HG02588 (cell line): ENCODE measurements around the gene CBR1.
"Not testable (repeated sequence)": the region's sequence is repeated elsewhere in the genome, so short reads cannot be mapped to it uniquely, and the experiment has no call there.

Experiments used
- ATAC-seq: cut with Tn5 transposase; IDR thresholded peaks from one replicate; pipeline ENCODE4 v1.9.1; 2021; ENCODE audit warnings: mild to moderate bottlenecking, moderate library complexity; ENCODE audit not compliant: unreplicated experiment

CBR1 gene

DNA sequence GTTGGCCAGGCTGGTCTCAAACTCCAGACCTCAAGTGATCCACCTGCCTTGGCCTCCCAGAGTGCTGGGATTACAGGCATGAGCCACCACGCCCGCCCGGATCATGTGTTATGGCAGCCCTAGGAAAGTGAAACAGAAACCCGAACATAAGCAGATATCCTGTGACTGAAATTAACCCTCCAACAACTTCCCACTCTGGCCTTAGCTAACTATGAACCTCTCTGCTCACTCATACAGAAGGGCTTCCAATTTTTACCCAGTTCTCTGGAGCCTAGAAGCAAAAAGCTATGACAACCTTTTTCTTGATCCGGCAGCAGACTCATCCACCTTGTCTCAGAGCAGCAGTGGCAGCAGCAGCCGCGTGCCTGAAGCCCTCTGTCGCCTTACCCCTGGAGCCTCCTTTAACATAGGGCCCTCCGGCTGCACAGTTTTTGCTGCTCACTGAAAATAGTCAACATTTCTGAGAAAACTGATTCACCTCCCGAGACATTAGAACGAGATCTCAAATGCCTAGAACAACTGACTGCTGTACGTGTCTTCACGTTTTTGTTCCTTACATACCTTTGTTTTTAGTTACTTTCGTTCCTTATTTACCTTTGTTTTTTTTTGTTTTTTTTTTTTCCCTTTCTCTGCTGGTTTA lies 9.3 kb downstream of the CBR1 start:
- no peak for ATAC-seq

DNA sequence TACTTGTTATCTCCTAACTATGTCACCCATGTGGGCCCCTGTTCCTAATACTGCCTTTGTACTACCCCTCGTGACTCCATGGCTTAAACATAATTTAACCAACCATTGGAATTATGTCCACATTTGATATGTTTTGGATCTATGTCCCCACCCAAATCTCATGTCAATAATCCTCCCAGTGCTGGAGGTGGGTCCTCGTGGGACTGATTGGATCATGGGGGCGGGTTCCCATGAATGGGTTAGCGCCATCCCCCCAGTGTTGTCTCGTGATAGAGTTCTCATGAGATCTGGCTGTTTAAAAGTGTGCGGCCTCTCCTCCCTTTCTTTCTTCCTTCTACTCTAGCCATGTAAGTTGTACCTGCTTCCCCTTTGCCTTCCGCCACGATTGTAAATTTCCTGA lies 9.8 kb downstream of the CBR1 start:
- no peak for ATAC-seq

DNA sequence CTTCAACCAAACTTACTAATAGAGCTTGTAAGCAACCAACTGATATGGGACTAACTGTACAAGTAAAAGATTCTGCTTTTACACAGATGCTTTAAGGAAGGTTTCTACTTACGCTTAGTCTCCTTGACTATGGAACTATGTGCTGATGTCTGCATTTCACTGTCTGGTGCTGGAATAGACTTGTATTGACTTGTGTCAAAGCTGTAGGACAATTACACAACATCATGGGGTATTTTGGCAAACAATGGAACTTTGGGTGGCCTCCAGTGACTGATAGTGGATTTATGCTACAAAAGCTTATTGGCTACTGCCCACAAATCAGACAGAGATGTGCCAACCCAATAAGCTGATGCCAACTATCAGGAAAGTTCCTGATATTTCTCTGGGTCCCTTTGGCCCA lies 10.6 kb downstream of the CBR1 start:
- ATAC-seq: no peak

- ATAC-seq: no peak
These were observed 12.4 kb downstream of the CBR1 start for GRCh38 chr21:36082237-36082664.

GRCh38 chr21:36087362-36088138 lies 17.7 kb downstream of the CBR1 start:
- no peak for ATAC-seq

DNA sequence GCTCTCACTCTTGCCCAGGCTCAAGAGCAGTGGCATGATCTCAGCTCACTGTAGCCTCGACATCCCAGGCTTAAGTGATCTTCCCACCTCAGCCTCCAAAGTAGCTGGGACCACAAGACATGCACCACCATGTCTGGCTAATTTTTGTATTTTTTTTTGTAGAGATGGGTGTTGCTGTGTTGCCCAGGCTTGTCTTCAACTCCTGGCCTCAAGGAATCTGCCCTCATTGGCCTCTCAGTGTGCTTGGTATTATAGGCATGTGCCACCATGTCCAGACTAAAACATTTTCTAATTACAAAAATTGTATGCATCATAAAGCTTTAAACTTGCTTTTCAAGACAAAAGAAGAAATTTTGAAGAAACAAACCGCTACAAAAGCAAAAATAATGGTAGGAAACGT lies 20.1 kb downstream of the CBR1 start:
- no peak for ATAC-seq

DNA sequence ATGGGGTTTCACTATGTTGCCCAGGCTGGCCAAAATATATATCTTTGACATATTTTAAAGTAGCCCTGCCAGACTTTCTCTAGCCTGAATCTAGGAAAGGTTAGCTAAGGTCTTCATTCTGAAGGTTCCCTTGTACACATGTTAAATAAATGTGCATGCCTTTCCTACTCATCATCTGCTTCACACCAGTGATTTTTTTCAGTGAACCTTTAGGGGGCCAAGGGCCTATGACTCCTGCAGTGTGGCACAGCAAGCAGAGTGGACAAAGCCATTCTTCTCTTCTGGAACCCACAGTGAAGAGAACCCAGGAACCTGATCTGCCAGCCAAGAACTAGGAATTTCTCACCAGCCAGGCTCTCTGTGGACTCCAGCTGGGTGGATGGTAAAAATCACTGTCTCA lies 22.9 kb downstream of the CBR1 start:
- no peak for ATAC-seq

GRCh38 chr21:36093512-36093911 lies 23.7 kb downstream of the CBR1 start:
- no peak for ATAC-seq

DNA sequence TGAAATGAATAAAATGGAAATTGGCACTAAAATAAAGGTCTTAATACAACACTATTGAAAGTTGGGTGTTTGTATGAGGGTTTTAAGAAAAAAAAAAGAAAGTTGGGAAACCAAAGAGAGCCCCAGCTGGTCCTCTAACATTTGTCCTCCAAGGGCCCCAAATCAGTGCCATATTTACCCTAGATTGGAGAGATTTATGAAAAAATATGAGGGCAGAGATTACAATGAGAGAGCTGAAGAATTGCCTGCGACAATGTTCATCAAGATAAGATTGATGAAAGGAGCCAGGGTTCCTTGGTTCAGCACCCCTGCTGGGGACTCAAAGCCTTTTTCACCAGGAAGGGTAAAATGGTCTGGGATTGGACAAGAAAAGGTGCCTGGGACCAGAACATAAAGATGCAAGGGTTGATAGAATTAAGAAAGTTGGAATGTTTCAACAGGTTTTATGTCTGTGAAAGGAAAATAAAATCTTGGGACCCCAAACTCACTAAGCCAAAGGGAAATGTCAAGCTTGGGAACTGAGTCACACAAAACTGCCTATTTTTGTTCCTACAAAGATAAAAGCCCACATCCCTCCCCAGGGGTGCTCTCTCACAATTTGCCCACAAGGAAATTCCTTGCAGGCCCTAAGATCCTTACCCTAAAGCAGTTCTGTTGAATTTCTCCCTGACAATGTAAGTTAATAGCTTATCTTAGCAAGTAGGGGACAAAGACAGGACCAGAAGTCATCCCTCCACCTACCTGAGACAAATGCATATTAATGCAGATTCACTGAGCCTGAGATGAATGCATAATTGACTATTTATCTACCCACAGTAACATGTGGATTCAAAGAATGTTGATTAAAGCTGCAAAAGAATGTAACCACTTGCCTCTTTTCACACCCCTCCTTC lies 26.8 kb downstream of the CBR1 start:
- ATAC-seq: no peak

- no peak for ATAC-seq
These were observed 27.8 kb downstream of the CBR1 start for GRCh38 chr21:36097427-36098181.

DNA sequence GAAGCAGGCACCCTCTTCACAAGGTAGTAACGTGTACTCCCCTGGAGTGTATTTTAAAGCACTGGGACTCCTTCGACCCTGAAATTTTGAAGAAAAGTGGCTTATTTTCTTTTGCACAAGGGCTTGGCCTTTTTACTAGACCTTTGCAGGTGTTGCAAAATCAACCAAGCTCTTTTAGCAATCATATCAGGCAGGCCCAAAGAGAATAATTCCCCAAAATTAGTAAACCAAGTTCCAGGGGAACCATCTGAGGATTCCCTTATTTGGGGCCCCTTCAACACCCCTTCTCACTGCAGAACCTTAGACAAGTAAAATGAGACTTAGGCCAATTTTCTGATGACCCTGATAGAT lies 28.3 kb downstream of the CBR1 start:
- ATAC-seq: no peak

DNA sequence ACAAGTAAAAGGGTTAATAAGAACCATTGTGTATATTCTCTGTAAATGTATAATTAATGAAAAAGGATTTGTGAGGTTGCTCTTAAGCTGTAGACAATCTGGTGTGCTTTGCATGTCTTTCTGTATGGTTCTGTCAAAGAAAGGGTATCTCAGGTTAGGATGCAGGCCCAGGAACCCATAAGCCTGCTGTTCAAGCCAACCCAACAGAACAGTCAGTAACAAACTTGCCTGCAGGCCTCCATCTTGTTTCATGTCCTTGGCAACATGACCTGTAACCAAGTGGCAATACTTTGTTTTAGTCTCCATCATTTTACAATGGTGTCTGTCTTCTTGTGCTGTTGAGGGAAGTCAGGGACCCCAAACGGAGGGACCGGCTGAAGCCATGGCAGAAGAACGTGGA lies 29.2 kb downstream of the CBR1 start:
- ATAC-seq: no peak

- ATAC-seq: not testable (repeated sequence)
These were observed 29.9 kb downstream of the CBR1 start for GRCh38 chr21:36099695-36100211.

GRCh38 chr21:36100971-36101641 lies 31.3 kb downstream of the CBR1 start:
- ATAC-seq: no peak

- ATAC-seq: no peak
These were observed 33.6 kb downstream of the CBR1 start for GRCh38 chr21:36103434-36103833.

- no peak for ATAC-seq
These were observed 34.8 kb downstream of the CBR1 start for GRCh38 chr21:36104317-36105300.

DNA sequence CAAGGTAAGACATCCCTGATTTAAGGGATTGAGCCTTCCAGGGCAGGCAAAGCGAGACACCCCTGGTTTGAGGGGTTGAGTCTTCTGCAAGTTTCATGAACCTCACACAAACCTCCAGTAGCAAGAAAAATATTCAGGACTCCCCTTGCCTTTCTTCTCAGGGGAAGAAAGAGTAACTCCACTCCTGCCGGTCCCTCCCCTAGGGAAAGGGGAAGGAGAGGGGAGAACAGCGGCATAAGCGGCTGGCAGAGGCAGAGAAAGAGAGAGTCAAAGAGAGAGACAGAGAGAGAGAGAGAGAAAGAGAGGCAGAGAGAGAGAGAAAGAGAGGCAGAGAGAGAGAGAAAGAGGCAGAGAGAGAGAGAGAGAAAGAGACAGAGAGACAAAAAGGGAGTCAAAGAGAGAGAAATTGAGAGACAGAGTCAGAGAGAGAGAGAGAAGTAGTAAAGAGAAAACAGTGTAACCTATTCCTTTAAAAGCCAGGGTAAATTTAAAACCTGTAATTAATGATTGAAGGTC lies 35.6 kb downstream of the CBR1 start:
- no peak for ATAC-seq

DNA sequence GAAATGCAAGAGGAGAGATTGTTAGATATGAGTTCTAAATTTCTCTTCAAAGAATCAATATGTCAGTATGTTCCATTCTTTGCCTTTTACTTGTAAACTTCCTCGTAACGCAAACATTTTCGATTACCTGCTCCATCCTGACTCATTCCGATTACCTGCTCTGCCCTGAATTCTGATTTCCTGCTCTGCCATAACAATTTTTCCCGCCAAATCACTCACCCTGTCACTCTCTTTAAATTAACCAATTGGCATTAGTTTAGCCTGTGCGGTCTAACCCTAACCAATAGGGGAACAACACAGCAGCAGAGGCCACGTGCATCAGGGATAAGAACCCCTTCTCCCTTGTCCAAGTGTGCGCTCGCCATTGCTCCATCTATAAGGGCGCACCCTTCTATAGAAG lies 40.0 kb downstream of the CBR1 start:
- no peak for ATAC-seq

GRCh38 chr21:36111238-36111637 lies 41.4 kb downstream of the CBR1 start:
- ATAC-seq: no peak
